GM12873 (cell line): ENCODE measurements around the gene PRDM12.

Experiments used
- TF ChIP-seq, protein P1 (sequence below): IDR thresholded peaks from 2 replicates; pipeline ENCODE4 v1.5.1; 2012; ENCODE audit warnings: low read depth, mild to moderate bottlenecking, moderate library complexity, low read length, control low read depth; ENCODE audit not compliant: insufficient read depth; ENCODE audit errors: missing control alignments

PRDM12 gene

GRCh38 chr9:130711469-130711868, 47.1 kb downstream of the PRDM12 start:
- TF ChIP-seq, protein P1, sequence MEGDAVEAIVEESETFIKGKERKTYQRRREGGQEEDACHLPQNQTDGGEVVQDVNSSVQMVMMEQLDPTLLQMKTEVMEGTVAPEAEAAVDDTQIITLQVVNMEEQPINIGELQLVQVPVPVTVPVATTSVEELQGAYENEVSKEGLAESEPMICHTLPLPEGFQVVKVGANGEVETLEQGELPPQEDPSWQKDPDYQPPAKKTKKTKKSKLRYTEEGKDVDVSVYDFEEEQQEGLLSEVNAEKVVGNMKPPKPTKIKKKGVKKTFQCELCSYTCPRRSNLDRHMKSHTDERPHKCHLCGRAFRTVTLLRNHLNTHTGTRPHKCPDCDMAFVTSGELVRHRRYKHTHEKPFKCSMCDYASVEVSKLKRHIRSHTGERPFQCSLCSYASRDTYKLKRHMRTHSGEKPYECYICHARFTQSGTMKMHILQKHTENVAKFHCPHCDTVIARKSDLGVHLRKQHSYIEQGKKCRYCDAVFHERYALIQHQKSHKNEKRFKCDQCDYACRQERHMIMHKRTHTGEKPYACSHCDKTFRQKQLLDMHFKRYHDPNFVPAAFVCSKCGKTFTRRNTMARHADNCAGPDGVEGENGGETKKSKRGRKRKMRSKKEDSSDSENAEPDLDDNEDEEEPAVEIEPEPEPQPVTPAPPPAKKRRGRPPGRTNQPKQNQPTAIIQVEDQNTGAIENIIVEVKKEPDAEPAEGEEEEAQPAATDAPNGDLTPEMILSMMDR: no peak

- TF ChIP-seq, protein P1: no peak
Observed at GRCh38 chr9:130712564-130713285, 48.3 kb downstream of the PRDM12 start.

DNA sequence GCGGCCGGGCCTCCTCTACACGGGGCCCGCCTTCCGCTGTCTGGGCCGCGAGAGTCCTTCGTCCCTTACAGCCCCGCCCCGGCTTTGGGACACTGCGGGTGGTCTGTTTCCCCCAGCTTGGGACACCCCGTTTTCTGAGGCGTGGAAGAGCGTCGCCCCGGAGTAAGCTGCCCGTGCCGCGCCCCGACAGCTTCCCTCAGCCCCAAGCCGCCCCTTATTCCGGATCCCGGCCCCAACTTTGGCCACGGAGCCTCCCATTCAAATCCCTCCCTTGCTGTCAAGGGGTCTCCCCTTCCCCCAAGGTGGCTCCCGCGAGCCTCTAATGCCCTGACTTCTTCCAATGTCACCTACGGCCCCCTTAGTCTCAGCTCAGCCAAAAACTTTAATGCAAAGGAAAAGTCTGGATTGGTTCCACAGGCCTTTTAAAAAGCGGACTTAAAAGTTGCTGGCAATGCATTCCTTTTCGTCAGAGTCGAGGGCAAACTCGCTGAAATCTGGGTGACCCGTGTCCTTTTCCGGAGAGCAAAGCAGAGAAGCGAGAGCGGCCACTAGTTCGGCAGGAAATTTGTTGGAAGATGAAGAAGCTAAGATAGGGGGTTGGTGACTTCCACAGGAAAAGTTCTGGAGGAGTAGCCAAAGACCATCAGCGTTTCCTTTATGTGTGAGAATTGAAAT, 49.0 kb downstream of the PRDM12 start:
- TF ChIP-seq, protein P1: no peak

- TF ChIP-seq, protein P1: no peak
Observed at GRCh38 chr9:130714586-130715110, 50.3 kb downstream of the PRDM12 start.

- TF ChIP-seq, protein P1: no peak
Observed at GRCh38 chr9:130715270-130715669, 50.9 kb downstream of the PRDM12 start.

GRCh38 chr9:130718562-130718961, 54.2 kb downstream of the PRDM12 start:
- TF ChIP-seq, protein P1: no peak

DNA sequence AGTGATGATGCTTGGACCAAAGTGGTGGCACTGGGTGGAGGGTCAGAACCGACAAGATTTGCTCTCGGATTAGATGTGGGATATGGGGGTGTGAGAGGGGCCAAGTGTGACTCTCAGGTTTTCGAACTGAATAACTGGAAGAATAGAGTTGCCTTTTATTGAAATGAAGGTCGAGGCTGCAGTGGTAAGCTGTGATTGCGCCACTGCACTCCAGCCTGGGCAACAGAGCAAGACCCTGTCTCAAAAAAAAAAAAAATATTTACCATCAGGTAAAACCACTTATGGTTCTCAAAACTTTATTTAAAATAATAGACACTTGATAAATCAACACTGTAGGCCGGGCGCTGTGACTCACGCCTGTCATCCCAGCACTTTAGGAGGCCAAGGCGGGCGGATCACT, 56.4 kb downstream of the PRDM12 start:
- TF ChIP-seq, protein P1: no peak
